ENCODE data around the gene ZFP36.

GRCh38 chr19:39375929-39376328 is 30.7 kb upstream of the ZFP36 start:
- TF ChIP-seq CTCF (IDR thresholded peaks at IDR 0.05 in 8 of 11, conservative IDR thresholded peaks at IDR 0.05 in 3 of 11) (no peak), POLR2A (IDR thresholded peaks at IDR 0.05) (no peak)
